GM23248 (cell line): ENCODE measurements around the gene MKI67. TPM values are rescaled to one million over a fixed set of nuclear protein-coding genes. Genes with fewer than 3 reads are reported as not detected.

ENCODE experiments used
- DNase-seq: peaks from one replicate; pipeline ENCODE4 v3.0.0-alpha.2; 2015
- H2AFZ ChIP-seq: fragments of 200-600 bp; sonication (generic); 2 replicates; pipeline ENCODE4 v1.6.1; 2016; ENCODE audit warnings: antibody characterized with exemption
- H3F3A ChIP-seq: fragments of 200-600 bp; sonication (generic); 2 replicates; pipeline ENCODE4 v1.6.1; 2016; ENCODE audit warnings: mild to moderate bottlenecking, antibody characterized with exemption, mixed run types; ENCODE audit not compliant: insufficient read depth
- H3K27ac ChIP-seq: fragments of 200-600 bp; sonication (generic); 2 replicates; pipeline ENCODE4 v1.5.1; 2016; ENCODE audit warnings: mild to moderate bottlenecking
- H3K27me3 ChIP-seq: fragments of 200-600 bp; sonication (generic); replicated peaks from 2 replicates; pipeline ENCODE4 v1.6.1; 2016; ENCODE audit warnings: mild to moderate bottlenecking; ENCODE audit not compliant: insufficient read depth
- H3K36me3 ChIP-seq: fragments of 200-600 bp; sonication (generic); 2 replicates; pipeline ENCODE4 v1.6.1; 2016; ENCODE audit warnings: low read depth, mild to moderate bottlenecking
- H3K4me1 ChIP-seq: fragments of 200-600 bp; sonication (generic); 2 replicates; pipeline ENCODE4 v1.6.1; 2016; ENCODE audit warnings: mild to moderate bottlenecking; ENCODE audit not compliant: insufficient read depth
- H3K4me2 ChIP-seq: fragments of 200-600 bp; sonication (generic); one replicate; pipeline ENCODE4 v1.6.1; 2016; ENCODE audit warnings: mild to moderate bottlenecking; ENCODE audit not compliant: unreplicated experiment
- H3K4me3 ChIP-seq: fragments of 200-600 bp; sonication (generic); 2 replicates; pipeline ENCODE4 v1.5.1; 2016; ENCODE audit warnings: mild to moderate bottlenecking
- H3K79me2 ChIP-seq: fragments of 200-600 bp; sonication (generic); 2 replicates; pipeline ENCODE4 v1.6.1; 2016; ENCODE audit warnings: mild to moderate bottlenecking; ENCODE audit not compliant: insufficient read depth
- H3K9ac ChIP-seq: fragments of 200-600 bp; sonication (generic); 2 replicates; pipeline ENCODE4 v1.6.1; 2016; ENCODE audit warnings: mild to moderate bottlenecking
- H3K9me2 ChIP-seq: fragments of 200-600 bp; sonication (generic); 2 replicates; pipeline ENCODE4 v1.6.1; 2016; ENCODE audit warnings: mixed run types, mild to moderate bottlenecking, moderate library complexity; ENCODE audit not compliant: insufficient read depth
- H3K9me3 ChIP-seq: fragments of 200-600 bp; sonication (generic); one replicate; pipeline ENCODE4 v1.6.1; 2017; ENCODE audit warnings: low read depth
- H4K20me1 ChIP-seq: fragments of 200-600 bp; sonication (generic); 2 replicates; pipeline ENCODE4 v1.6.0; 2016; ENCODE audit not compliant: insufficient read depth
- EZH2 ChIP-seq: fragments of 200-600 bp; sonication (generic); IDR thresholded peaks from 2 replicates; pipeline ENCODE4 v1.6.1; 2018; ENCODE audit warnings: antibody characterized with exemption, mild to moderate bottlenecking; ENCODE audit not compliant: insufficient read depth, poor library complexity, severe bottlenecking
- EZH2phosphoT487 ChIP-seq: fragments of 200-600 bp; sonication (generic); IDR thresholded peaks from 2 replicates; pipeline ENCODE4 v1.6.1; 2018; ENCODE audit warnings: antibody characterized with exemption, moderate library complexity, mild to moderate bottlenecking, low read depth; ENCODE audit not compliant: insufficient read depth
- WGBS, 2 experiments: methylation state at CpG; one replicate each; pipeline ENCODE4 v1.1.6; 2015 to 2017; ENCODE audit warnings: low lambda C conversion rate in 2 of 2, low coverage in 1 of 2; ENCODE audit errors: missing lambda C conversion rate in 2 of 2; 5-methylcytosine and 5-hydroxymethylcytosine counted together
- in situ Hi-C: fragments of 300-500 bp; cut with MboI; formaldehyde crosslinking; loops from 2 replicates; pipeline ENCODE4 v1.15.0; 2020
- polyA plus RNA-seq: library from polyadenylated mRNA; unstranded; fragments of >200 nt; fragmentation: Nextera tagmentation; extraction: Ambion mirVana; gene quantifications from 2 replicates; pipeline ENCODE4 v1.2.1, GENCODE V29; 2016
- total RNA-seq: library from RNA; depleted of rRNA; stranded (reverse); fragments of >200 nt; shearing (Covaris generic); gene quantifications from 2 replicates; pipeline ENCODE4 v1.2.3, GENCODE V29; 2014

Gene MKI67
- total and polyA plus RNA-seq, 2 experiments from 2014 or later, result 12.2 to 22.5 TPM

DNA sequence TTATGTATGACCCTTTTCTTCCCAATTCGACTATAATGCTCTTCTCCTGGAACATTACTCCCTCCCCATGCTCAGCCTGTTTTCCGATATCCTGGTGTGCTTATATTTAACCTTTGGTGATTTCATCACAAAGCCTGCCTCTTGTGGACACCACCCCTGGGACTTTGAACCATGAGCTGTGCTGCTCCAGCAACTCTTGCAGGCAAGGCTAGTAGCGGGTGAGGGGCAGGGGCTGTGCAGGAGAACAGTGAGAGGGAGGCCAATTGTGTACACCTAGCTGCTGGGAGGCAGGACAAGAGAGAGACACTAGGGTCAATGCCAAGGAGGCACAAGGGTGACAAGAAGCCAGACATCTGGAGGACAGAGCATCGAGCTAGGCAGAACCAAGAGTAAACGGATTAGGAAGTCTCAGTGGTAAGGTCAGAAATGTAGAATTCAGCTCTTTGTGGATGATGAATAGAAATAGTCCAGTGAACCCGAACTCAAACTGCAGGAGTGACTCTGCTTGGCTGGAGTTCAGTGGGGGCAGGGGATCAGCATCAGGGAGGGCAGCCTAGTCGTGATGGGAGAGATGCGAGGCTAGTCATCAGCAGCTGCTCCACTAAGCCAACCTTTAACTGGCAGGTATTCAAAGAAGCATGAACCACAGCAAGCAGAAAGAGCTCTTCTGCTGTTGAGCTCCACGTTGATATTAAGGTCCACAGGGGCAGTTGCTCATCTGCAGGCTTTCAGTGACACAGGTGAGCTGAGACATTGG lies 31.0 kb upstream of the MKI67 start:
- Histone ChIP-seq H2AFZ (no peak overlapping the region), H3K4me1 (no peaks in the 10 kb centered on the region), H3K9me3 (no peaks in the 10 kb centered on the region), H3K4me2 (no peak overlapping the region), H3K27ac (no peak overlapping the region), H3K36me3 (no peaks in the 10 kb centered on the region), H4K20me1 (no peaks in the 10 kb centered on the region), H3K9ac (no peak overlapping the region), H3K79me2 (no peaks in the 10 kb centered on the region), H3K27me3 (peaks cover 29% of the 10 kb centered on the region), H3K4me3 (no peak overlapping the region), H3F3A (no peaks in the 10 kb centered on the region), H3K9me2 (no peaks in the 10 kb centered on the region)
- no peak for DNase-seq
- in situ Hi-C loops, result no loop called here
- 29 to 34% methylated on average over 9 of the region's 9 CpGs for WGBS, 2 experiments
- no peak for TF ChIP-seq EZH2phosphoT487
- no peak for TF ChIP-seq EZH2

DNA sequence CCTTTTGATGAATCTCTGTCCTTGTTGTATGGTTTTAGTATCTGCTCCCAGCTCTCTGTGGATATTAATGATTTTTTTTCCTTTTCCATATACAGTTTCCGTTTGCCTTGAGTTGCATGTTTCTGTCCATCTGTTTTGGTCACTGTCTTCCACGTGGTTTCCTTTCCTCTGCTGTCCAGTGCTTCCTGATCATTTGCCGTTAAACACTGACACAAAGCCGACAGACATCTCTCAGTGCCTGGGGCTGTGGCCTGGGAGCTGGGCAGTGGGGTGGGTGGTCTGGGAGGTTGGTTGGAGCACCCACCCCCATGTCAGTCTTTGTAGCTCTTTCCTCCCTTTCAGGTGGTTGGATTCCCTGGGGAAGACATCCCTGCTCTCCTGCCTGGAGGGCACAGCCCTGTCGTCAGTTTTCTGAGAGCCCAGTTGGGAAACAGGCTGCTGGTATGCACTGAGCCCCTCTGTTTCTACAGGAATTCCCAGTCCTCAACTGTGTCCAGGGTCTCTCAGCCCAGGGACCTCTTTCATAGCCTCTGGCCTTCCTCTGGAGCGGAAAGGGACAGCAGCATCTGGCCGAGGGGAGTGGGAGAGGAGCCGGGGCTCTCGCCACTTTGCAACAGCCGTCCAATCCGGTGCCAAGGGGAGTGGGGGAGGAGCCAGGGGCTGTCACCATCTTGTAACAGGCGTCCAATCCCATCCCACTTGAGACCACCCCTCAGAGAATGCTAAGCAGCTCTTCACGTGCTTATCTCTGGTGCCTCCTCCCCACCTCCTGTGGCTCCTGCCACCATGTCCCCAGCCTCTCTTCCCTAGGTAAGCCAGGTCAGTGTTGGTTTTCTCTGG lies 26.7 kb upstream of the MKI67 start:
- Histone ChIP-seq H4K20me1 (no peaks in the 10 kb centered on the region), H3K4me2 (no peak overlapping the region), H3K27me3 (peaks cover 30% of the 10 kb centered on the region; the same call in 1 of the 2 replicates), H3K4me1 (peaks cover 2% of the 10 kb centered on the region; the same call in 1 of the 2 replicates), H3K9ac (no peak overlapping the region), H3K79me2 (no peaks in the 10 kb centered on the region), H3F3A (0 out of 2 replicates have a peak, but pooled peaks cover 4% of the 10 kb centered on the region), H3K9me2 (no peaks in the 10 kb centered on the region), H3K9me3 (no peaks in the 10 kb centered on the region), H3K4me3 (no peak overlapping the region), H3K27ac (no peak overlapping the region), H2AFZ (no peak overlapping the region), H3K36me3 (no peaks in the 10 kb centered on the region)
- DNase-seq, result no peak
- 50 to 55% methylated on average over 13 of the region's 13 CpGs for WGBS, 2 experiments
- TF ChIP-seq EZH2, result no peak
- in situ Hi-C loops, result no loop called here

DNA sequence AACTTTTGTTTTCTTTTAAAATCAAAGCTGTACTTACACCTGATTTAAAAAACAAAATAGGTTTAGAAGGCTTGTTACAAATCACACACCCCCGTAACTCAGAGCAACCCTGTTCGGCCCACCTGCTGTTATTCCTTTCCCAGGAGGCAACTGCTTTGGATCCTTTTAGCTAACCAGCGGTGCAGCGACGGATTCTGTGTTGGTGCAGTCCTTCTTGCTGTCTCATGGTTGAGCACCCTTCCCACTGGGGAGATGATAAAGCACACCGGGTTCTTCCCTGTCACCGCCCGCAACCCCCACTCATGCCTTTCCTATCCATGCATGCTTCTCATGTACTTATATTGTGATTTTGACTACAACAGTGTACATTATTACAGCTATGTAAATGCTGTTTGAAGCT lies 24.8 kb upstream of the MKI67 start:
- no peak overlapping the region for H3K9ac ChIP-seq
- no peak overlapping the region for H3K4me3 ChIP-seq
- peaks cover 19% of the 10 kb centered on the region for H3K27me3 ChIP-seq
- no peaks in the 10 kb centered on the region for H3K9me2 ChIP-seq
- 89 to 91% methylated on average over 8 of the region's 8 CpGs for WGBS, 2 experiments
- peaks cover 14% of the 10 kb centered on the region; the same call in 1 of the 2 replicates for H3F3A ChIP-seq
- DNase-seq, result no peak
- H3K4me1 ChIP-seq, result peaks cover 8% of the 10 kb centered on the region
- H3K36me3 ChIP-seq, result no peaks in the 10 kb centered on the region
- H4K20me1 ChIP-seq, result no peaks in the 10 kb centered on the region
- no peaks in the 10 kb centered on the region for H3K79me2 ChIP-seq
- TF ChIP-seq EZH2, result no peak
- TF ChIP-seq EZH2phosphoT487, result no peak
- in situ Hi-C loops, result no loop called here
- H3K4me2 ChIP-seq, result no peak overlapping the region
- no peak overlapping the region for H3K27ac ChIP-seq
- no peaks in the 10 kb centered on the region for H3K9me3 ChIP-seq
- H2AFZ ChIP-seq, result no peak overlapping the region

DNA sequence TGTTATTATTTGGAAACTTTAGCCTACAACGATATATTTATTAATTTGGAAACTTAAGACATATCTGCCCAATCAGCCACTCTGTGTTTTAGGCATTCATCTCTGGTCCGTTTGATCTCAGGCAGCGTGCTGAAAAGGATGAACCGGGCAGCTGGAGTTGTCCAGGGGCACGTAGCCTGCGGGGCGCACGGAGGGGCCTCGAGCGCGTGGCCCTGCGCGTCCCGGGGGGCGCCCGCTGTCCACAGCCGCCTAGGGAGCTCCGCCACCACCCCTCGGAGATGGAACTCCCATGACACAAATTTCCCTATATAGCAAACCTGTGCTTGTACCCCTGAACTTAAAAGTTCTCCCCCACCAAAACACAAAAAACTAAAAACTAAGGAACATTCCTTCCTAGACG lies 24.3 kb upstream of the MKI67 start:
- Histone ChIP-seq H3K9ac (no peak overlapping the region), H3K27me3 (peaks cover 19% of the 10 kb centered on the region), H3K79me2 (no peaks in the 10 kb centered on the region), H3K9me3 (no peaks in the 10 kb centered on the region), H3K27ac (no peak overlapping the region), H3K4me1 (peaks cover 8% of the 10 kb centered on the region), H3F3A (peaks cover 14% of the 10 kb centered on the region; the same call in 1 of the 2 replicates), H3K4me2 (peak overlapping the region; percentile 94), H2AFZ (peak overlapping the region; percentile 88), H4K20me1 (no peaks in the 10 kb centered on the region), H3K9me2 (no peaks in the 10 kb centered on the region), H3K36me3 (no peaks in the 10 kb centered on the region), H3K4me3 (peak overlapping the region; percentile 90)
- no peak for DNase-seq
- 67 to 68% methylated on average over 17 to 20 of the region's 20 CpGs for WGBS, 2 experiments
- in situ Hi-C loops, result no loop called here
- TF ChIP-seq EZH2, result no peak
- TF ChIP-seq EZH2phosphoT487, result no peak
